Activated T-cell treated with anti-CD3 and anti-CD28 coated beads for 48 hours (primary cell): ENCODE measurements around the gene ASIC4.

ENCODE experiments used
- DNase-seq: peaks from one replicate; pipeline ENCODE4 v3.0.0-alpha.2; 2020; ENCODE audit warnings: low read depth

The ASIC4 gene

GRCh38 chr2:219567131-219567530 lies 52.8 kb downstream of the ASIC4 start:
- no peak for DNase-seq

GRCh38 chr2:219567791-219568361 lies 53.6 kb downstream of the ASIC4 start:
- no peak for DNase-seq

GRCh38 chr2:219569041-219569440 lies 54.8 kb downstream of the ASIC4 start:
- DNase-seq: no peak

GRCh38 chr2:219569635-219570034 lies 55.4 kb downstream of the ASIC4 start:
- DNase-seq: no peak

- no peak for DNase-seq
Observed at GRCh38 chr2:219570194-219570923, 56.1 kb downstream of the ASIC4 start.

- no peak for DNase-seq
Observed at GRCh38 chr2:219570924-219571310, 56.6 kb downstream of the ASIC4 start.

- DNase-seq: no peak
Observed at GRCh38 chr2:219571311-219572236, 57.3 kb downstream of the ASIC4 start, which contains the start of gene OBSL1. Gene OBSL1 (minus strand): TSS chr2:219571539. CDS start chr2:219571232, 307 bp downstream.

- DNase-seq: no peak
Observed at GRCh38 chr2:219572237-219573001, 58.1 kb downstream of the ASIC4 start, which contains the start of gene INHA. Gene INHA (plus strand): TSS chr2:219572310. CDS start chr2:219572375, 65 bp downstream.

- DNase-seq: no peak
Observed at GRCh38 chr2:219573166-219573565, 58.9 kb downstream of the ASIC4 start.

GRCh38 chr2:219574484-219575311 lies 60.4 kb downstream of the ASIC4 start:
- no peak for DNase-seq

- no peak for DNase-seq
Observed at GRCh38 chr2:219575566-219576504, 61.6 kb downstream of the ASIC4 start.

GRCh38 chr2:219576505-219577388 lies 62.5 kb downstream of the ASIC4 start:
- DNase-seq: no peak

- DNase-seq: no peak
Observed at GRCh38 chr2:219578811-219579613, 64.7 kb downstream of the ASIC4 start.

- DNase-seq: no peak
Observed at GRCh38 chr2:219581346-219581745, 67.1 kb downstream of the ASIC4 start.
